Endothelial cell of umbilical vein (primary cell): ENCODE data around the gene SYNDIG1. TPM values are rescaled to one million over a fixed set of nuclear protein-coding genes. Genes with fewer than 3 reads are reported as not detected.

ENCODE experiments used
- BruUV-seq: library from RNA; stranded (reverse); fragments of 400-500 nt; replicated peaks from 2 replicates; lab custom pipeline; 2021; lab: Mats Ljungman, UMichigan
- CTCF ChIA-PET: fragments of 300-600, 350-600 bp; sonication (Branson Sonifier 250); formaldehyde crosslinking; loops from one replicate; lab custom pipeline; 2021; ENCODE audit warnings: antibody characterized with exemption, inconsistent platforms; lab: Charles Lee
- POLR2A ChIA-PET: fragments of 300-600, 350-600 bp; sonication (Branson Sonifier 250); formaldehyde crosslinking; loops from one replicate; lab custom pipeline; 2021; ENCODE audit warnings: antibody characterized with exemption, inconsistent platforms; lab: Charles Lee
- DNase-seq: peaks from one replicate; pipeline ENCODE4 v3.0.0-alpha.2; 2011; ENCODE audit warnings: low read depth, low spot score
- FAIRE-seq: peaks from 2 replicates; lab custom pipeline; 2011; peaks lifted over from hg19 to GRCh38; lab: Jason Lieb, UNC
- H2AFZ ChIP-seq: 2 replicates; pipeline ENCODE4 v1.6.0; 2012; ENCODE audit warnings: low read depth, low read length, control low read depth, inconsistent platforms
- H3K27ac ChIP-seq: 2 replicates; pipeline ENCODE4 v1.5.1; 2011; ENCODE audit warnings: low read depth, mild to moderate bottlenecking, control low read depth, low read length, moderate library complexity; ENCODE audit not compliant: insufficient read depth
- H3K27me3 ChIP-seq, 2 experiments: 2 replicates each; pipeline versions ENCODE4 v1.6.0 to v1.6.1; 2011; ENCODE audit warnings: low read length in 2 of 2, mixed read lengths in 1 of 2; ENCODE audit not compliant: control insufficient read depth in 2 of 2, insufficient read depth in 2 of 2
- H3K36me3 ChIP-seq, 2 experiments: 2 replicates in 1 of 2; 3 replicates in 1 of 2; pipeline ENCODE4 v1.5.1; 2011; ENCODE audit warnings: low read length in 2 of 2, mild to moderate bottlenecking in 1 of 2, moderate library complexity in 1 of 2; ENCODE audit not compliant: control insufficient read depth in 2 of 2, insufficient read depth in 2 of 2; ENCODE audit errors: extremely low read depth in 1 of 2
- H3K4me1 ChIP-seq: 3 replicates; pipeline ENCODE4 v1.5.1; 2011; ENCODE audit warnings: mild to moderate bottlenecking, low read length; ENCODE audit not compliant: control insufficient read depth, insufficient read depth; ENCODE audit errors: extremely low read depth
- H3K4me2 ChIP-seq: 2 replicates; pipeline ENCODE4 v1.6.1; 2011; ENCODE audit warnings: low read length, control low read depth, mixed read lengths; ENCODE audit not compliant: insufficient read depth
- H3K4me3 ChIP-seq, 3 experiments: fragments of 200-600 bp in 1 of 3; sonication (generic), shearing (Covaris generic) in 1 of 3; replicated peaks in 1 of 3; 2 replicates each; pipeline ENCODE4 v1.5.1; 2011 to 2016; ENCODE audit warnings: control low read depth in 3 of 3, low read length in 3 of 3, mild to moderate bottlenecking in 2 of 3, inconsistent platforms in 1 of 3, low read depth in 1 of 3, moderate library complexity in 1 of 3; ENCODE audit not compliant: insufficient read depth in 1 of 3
- H3K79me2 ChIP-seq: 2 replicates; pipeline ENCODE4 v1.6.0; 2012; ENCODE audit warnings: low read length, inconsistent platforms; ENCODE audit not compliant: control insufficient read depth, insufficient read depth
- H3K9ac ChIP-seq: replicated peaks from 2 replicates; pipeline ENCODE3; 2011; ENCODE audit warnings: low read length, control low read depth; ENCODE audit not compliant: insufficient read depth; ENCODE audit errors: extremely low read depth
- H3K9me1 ChIP-seq: replicated peaks from 3 replicates; pipeline ENCODE4 v1.6.0; 2011; ENCODE audit warnings: mild to moderate bottlenecking, low read length; ENCODE audit not compliant: control insufficient read depth, insufficient read depth; ENCODE audit errors: extremely low read depth
- H3K9me3 ChIP-seq: replicated peaks from 2 replicates; pipeline ENCODE4 v1.5.1; 2012; ENCODE audit warnings: low read length, inconsistent platforms; ENCODE audit not compliant: control insufficient read depth, insufficient read depth
- H4K20me1 ChIP-seq: replicated peaks from 2 replicates; pipeline ENCODE3; 2011; ENCODE audit warnings: mild to moderate bottlenecking, low read length; ENCODE audit not compliant: control insufficient read depth, insufficient read depth; ENCODE audit errors: extremely low read depth
- CTCF ChIP-seq, 2 donors: IDR thresholded peaks; 1 replicate in 1 of 2; 2 replicates in 1 of 2; pipeline ENCODE4 v1.5.1; 2011; ENCODE audit warnings: low read length in 2 of 2, mild to moderate bottlenecking in 2 of 2, moderate library complexity in 2 of 2, control low read depth in 1 of 2, inconsistent platforms in 1 of 2, low read depth in 1 of 2; ENCODE audit not compliant: insufficient read depth in 1 of 2; ENCODE audit errors: extremely low read depth in 1 of 2
- EZH2 ChIP-seq: IDR thresholded peaks from 2 replicates; pipeline ENCODE4 v1.6.1; 2012; ENCODE audit warnings: borderline replicate concordance, low read depth, mild to moderate bottlenecking, moderate library complexity, low read length, inconsistent platforms; ENCODE audit not compliant: severe bottlenecking
- FOS ChIP-seq: IDR thresholded peaks from 2 replicates; pipeline ENCODE4 v1.6.1; 2011; ENCODE audit warnings: mild to moderate bottlenecking, low read length, moderate library complexity, borderline replicate concordance; ENCODE audit not compliant: insufficient read depth
- GATA2 ChIP-seq: IDR thresholded peaks from 2 replicates; pipeline ENCODE4 v1.7.0; 2011; ENCODE audit warnings: low read depth, mild to moderate bottlenecking, moderate library complexity, mixed read lengths, low read length; ENCODE audit not compliant: insufficient read length, insufficient read depth
- JUN ChIP-seq: IDR thresholded peaks from 2 replicates; pipeline ENCODE4 v1.6.1; 2011; ENCODE audit warnings: borderline replicate concordance, low read depth; ENCODE audit not compliant: insufficient read length, insufficient read depth
- POLR2A ChIP-seq: IDR thresholded peaks from 2 replicates; pipeline ENCODE4 v1.6.1; 2012; ENCODE audit warnings: low read depth, mild to moderate bottlenecking, control low read depth, low read length
- POLR2AphosphoS5 ChIP-seq: IDR thresholded peaks from 2 replicates; pipeline ENCODE4 v1.6.1; 2012; ENCODE audit warnings: low read depth, mild to moderate bottlenecking, control low read depth, low read length, moderate library complexity; ENCODE audit not compliant: insufficient read depth
- dilution Hi-C: fragments of 300-500 bp; cut with MboI; formaldehyde crosslinking; loops from one replicate; pipeline ENCODE4 v1.15.0; 2019; ENCODE audit warnings: low sequenced_read_pairs; ENCODE audit not compliant: extremely low pct_ligation_motif_present
- intact Hi-C: fragments of 100-400 bp; cut with micrococcal nuclease; formaldehyde crosslinking; loops from one replicate; pipeline ENCODE4 v1.10.0; 2022
- polyA plus RNA-seq, 4 experiments: library from polyadenylated mRNA; depleted of rRNA in 3 of 4; stranded (reverse) in 3 of 4; unstranded in 1 of 4; fragments of >200 nt; gene quantifications; 2 replicates each; pipeline versions ENCODE4 v1.2.1 to v1.2.3, GENCODE V29; 2011 to 2012; ENCODE audit warnings: missing spikeins in 1 of 4
- total RNA-seq: library from RNA; stranded (reverse); gene quantifications from 2 replicates; pipeline ENCODE4 v1.2.3, GENCODE V29; 2021

SYNDIG1 gene
- total and polyA plus RNA-seq, 2 donors (not counting 3 experiments of a cell fraction or from before 2014, with no cell fraction given): not detected

GRCh38 chr20:24637087-24637486 is 167.7 kb downstream of the SYNDIG1 start:
- TF ChIP-seq FOS: no peak
- TF ChIP-seq POLR2AphosphoS5: no peak
- no peak for TF ChIP-seq GATA2
- TF ChIP-seq POLR2A: no peak
- TF ChIP-seq CTCF (IDR thresholded peaks at IDR 0.05; ENCODE audit: extremely low read depth in 1 of 2, insufficient read depth in 1 of 2, low read depth in 1 of 2, low read length in 2 of 2): no peak
- TF ChIP-seq EZH2: no peak
- TF ChIP-seq JUN: no peak
- Histone ChIP-seq H3K9me3 (no peaks in the 10 kb centered on the region), H4K20me1 (no peaks in the 10 kb centered on the region), H3K9me1 (no peaks in the 10 kb centered on the region), H2AFZ (no peak overlapping the region), H3K27me3 (no peaks in the 10 kb centered on the region), H3K4me3 (no peak overlapping the region), H3K79me2 (no peaks in the 10 kb centered on the region), H3K27ac (no peak overlapping the region), H3K9ac (no peak overlapping the region), H3K4me1 (no peaks in the 10 kb centered on the region), H3K36me3 (no peaks in the 10 kb centered on the region), H3K4me2 (no peak overlapping the region)
- dilution Hi-C loops: no loop called here
- ChIA-PET CTCF (no interaction called here), POLR2A (no interaction called here)
- no peak for FAIRE-seq
- intact Hi-C loops: no loop called here
- no TSS peak for BruUV-seq
- no peak for DNase-seq

- intact Hi-C loops (no loop called here), dilution Hi-C loops (no loop called here)
- H4K20me1 ChIP-seq: no peaks in the 10 kb centered on the region
- H3K4me2 ChIP-seq: no peak overlapping the region
- no peaks in the 10 kb centered on the region for H3K9me1 ChIP-seq
- H3K9me3 ChIP-seq: no peaks in the 10 kb centered on the region
- H3K4me1 ChIP-seq: no peaks in the 10 kb centered on the region
- ChIA-PET CTCF (no interaction called here), POLR2A (no interaction called here)
- H3K4me3 ChIP-seq: no peak overlapping the region
- BruUV-seq: no TSS peak
- no peak overlapping the region for H3K27ac ChIP-seq
- H3K27me3 ChIP-seq: no peaks in the 10 kb centered on the region
- H3K9ac ChIP-seq: no peak overlapping the region
- no peak for FAIRE-seq
- no peak for DNase-seq
- no peaks in the 10 kb centered on the region for H3K79me2 ChIP-seq
- no peaks in the 10 kb centered on the region for H3K36me3 ChIP-seq
- no peak for TF ChIP-seq JUN
- no peak overlapping the region for H2AFZ ChIP-seq
These were observed 168.5 kb downstream of the SYNDIG1 start for GRCh38 chr20:24637941-24638340.
